ENCODE results near the gene MBNL3.
A peak's percentile ranks its signal among the peaks of the same experiment; 100 is the strongest.

Gene MBNL3

GRCh38 chrX:132413459-132413858, 75.4 kb downstream of the MBNL3 start:
- DNase-seq = no peak

DNA sequence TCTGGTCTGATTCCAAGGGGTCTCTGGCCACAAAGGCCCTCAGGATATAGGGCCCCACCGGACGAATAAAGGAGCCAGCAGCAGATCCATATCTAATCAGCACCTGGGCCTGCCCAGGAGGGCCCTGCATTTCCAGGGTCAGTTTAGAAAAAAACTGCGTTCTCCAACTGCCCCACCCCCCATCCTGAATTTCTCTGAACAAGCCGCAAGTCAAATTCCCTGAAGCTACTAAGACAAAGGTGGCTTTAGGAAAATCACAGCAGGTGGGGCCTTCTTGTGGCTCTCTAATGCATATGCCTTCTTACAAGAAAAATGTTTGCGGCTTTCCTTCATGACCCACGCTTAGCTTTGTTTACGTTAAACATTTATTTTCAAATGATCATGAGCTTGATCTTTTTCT, 76.6 kb downstream of the MBNL3 start:
- DNase-seq = no peak

DNA sequence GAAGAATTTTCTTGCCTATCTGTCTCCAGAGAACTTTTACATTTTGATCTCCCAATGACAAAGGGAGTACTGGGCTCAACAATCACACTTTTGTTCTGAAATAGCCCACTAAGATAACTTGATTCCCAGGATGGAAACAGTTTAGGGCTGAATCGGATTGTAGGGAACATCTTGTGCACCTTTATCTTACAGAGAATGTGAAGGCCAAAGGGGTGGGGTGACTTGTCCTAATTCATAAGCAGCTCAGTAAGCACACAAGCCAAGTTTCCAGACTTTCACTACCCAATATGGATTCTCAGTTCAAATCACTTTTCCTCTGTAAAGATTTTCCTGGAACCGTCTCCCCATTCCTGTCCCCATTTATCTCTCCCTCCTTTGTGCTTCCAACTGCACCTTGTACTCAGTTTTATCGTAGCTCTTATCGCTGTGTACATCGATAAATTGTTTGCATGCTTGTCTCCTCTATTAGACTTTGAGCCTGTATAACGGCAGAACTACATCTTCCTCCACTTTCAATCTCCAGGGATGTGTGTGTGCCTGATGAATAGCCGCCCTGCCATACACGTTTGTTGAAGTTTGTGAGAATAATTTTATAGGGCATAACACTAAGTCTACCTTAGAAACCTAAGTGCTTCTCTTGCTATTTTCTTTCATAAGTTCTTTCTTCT, 77.4 kb downstream of the MBNL3 start:
- no peak for DNase-seq

DNA sequence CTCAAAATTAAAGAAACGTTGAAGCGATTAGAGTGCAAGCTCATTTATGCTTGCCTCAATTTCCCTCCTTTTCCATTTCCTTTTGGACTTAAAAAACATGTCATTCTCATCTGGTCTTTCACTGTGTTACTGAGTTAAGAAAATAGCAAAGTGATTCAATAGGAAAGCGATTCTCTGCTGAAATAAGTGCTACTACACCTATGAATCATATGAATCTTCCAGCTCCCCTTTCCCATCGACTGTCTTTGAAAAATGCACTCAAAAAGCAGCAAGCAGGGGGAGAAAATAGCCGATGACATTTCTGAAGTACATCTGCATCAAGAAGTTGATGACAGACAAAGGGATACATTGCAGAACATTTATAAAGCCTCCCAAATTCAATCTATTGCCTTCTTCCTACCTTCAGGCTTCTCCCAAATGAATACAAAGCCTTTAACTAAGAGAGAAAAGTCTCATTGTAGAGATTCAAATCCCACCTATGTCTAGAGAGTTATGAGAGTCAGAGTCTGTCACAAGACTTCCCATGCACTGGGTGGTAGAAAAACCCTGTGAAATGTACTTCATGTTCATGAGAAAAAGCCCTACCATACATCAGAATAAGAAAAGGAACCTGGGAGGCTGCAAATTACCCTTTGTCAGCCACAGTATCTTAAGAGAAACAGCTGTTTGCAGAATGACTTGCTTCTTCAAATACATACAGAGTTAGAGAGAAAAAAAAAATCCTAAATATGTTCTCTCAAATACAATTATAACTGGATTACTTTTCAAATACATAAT, 78.9 kb downstream of the MBNL3 start:
- DNase-seq = no peak

DNA sequence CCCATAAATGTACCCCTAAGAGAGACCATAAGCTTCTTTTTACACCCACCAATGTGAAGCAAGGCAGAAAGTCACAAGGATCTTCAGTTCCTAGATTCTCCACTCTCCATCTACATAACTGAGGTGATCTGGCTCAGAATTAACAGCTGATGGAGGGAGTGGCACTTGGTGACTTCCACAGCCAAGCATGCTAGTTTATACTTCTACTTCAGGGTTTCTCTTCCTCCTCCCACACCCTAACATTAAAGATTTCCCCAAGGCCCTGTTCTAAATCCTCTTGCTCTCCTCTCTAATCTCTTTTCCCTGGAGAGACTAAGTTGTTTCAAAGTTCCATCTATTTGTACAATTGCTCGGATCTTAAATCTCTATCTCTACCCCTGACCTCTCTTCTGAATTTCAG, 81.1 kb downstream of the MBNL3 start:
- DNase-seq = no peak

GRCh38 chrX:132406106-132406505, 82.7 kb downstream of the MBNL3 start:
- no peak for DNase-seq

GRCh38 chrX:132404266-132404665, 84.6 kb downstream of the MBNL3 start:
- DNase-seq = no peak

GRCh38 chrX:132401935-132402334, 86.9 kb downstream of the MBNL3 start:
- DNase-seq = peak; percentile 22

GRCh38 chrX:132400706-132401105, 88.1 kb downstream of the MBNL3 start:
- DNase-seq = no peak

GRCh38 chrX:132395645-132396044, 93.2 kb downstream of the MBNL3 start:
- no peak for DNase-seq

- DNase-seq = no peak
Measured at GRCh38 chrX:132395026-132395425, 93.8 kb downstream of the MBNL3 start.

DNA sequence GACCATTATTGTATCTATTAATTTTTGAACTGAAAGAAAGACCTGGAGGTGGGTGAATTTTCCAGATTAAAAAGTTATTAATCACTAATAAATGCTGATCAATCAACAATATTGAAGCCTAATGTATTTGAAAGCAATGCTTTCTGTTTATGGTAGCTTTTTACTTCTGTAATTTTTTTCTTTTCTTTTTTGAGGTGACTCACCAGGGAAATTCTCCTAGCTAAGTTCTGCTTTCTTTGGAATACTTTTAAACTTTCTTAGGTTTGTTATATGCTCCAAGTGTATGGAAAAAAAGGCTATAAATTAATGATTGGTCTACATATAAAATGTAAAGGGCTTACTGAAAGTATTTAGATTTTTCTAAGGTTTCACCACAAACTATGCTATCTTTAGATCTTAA, 94.2 kb downstream of the MBNL3 start:
- no peak for DNase-seq

DNA sequence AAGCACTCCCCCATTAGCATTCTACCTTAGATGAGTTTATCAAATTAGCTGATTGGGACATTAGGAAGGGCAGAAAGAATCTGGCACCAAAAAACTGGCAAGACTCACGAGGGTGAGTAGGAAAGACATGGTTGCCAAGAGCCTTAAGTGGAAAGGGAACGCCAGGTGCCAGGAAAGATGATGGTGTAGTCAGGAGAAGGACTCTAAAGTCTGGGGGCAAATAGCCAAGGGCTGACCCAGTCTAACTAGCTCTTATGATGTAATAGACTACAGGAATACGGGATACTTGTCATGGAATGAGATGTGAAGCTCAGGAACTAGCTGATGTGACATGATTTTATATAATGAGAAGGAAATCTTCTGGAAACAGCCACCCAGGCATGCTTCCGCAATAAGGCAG, 94.8 kb downstream of the MBNL3 start:
- no peak for DNase-seq

GRCh38 chrX:132393485-132393884, 95.4 kb downstream of the MBNL3 start:
- no peak for DNase-seq

DNA sequence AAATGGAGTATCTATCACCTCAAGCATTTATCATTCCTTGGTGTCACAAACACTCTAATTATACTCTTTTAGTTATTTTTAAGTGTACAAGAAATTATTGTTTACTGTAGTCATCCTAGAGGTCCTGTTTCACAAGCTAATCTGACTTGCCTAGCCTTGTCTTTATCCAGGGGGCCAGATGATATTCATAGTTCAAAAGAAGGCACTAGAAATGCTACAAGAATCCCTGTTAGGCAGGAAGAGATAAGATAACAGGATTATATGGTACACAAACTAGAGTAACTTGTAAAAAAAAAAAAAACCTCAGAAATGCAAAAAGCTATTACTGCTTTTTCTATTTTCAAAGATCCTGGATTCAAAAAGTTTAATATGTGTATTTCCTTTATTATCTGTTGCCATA, 95.8 kb downstream of the MBNL3 start:
- peak; percentile 11 for DNase-seq

- DNase-seq = no peak
Measured at GRCh38 chrX:132390792-132391191, 98.0 kb downstream of the MBNL3 start.

GRCh38 chrX:132389480-132389879, 99.4 kb downstream of the MBNL3 start:
- no peak for DNase-seq

- no peak for DNase-seq
Measured at GRCh38 chrX:132388371-132388770, 100.5 kb downstream of the MBNL3 start.

DNA sequence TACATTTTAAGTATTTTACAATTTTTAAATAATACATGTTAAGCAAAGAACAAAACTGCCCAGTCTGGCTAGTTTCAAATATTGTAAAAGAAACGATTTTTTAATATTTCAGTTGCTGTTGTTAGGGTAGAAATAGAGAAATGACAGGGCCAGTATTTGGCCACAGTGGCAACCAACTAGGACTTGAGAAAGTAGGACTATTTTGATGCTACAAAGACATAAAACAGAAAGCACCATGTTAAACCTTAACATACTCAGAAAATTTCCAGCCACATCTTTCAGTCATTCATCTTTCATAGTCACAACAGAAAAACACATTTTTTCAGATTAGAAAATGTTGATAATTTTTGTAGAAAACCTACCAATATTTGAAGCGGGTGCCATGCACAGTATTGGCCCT, 104.5 kb downstream of the MBNL3 start:
- DNase-seq = no peak

- no peak for DNase-seq
Measured at GRCh38 chrX:132382068-132382467, 106.8 kb downstream of the MBNL3 start.

GRCh38 chrX:132378281-132378680, 110.6 kb downstream of the MBNL3 start:
- DNase-seq = no peak

DNA sequence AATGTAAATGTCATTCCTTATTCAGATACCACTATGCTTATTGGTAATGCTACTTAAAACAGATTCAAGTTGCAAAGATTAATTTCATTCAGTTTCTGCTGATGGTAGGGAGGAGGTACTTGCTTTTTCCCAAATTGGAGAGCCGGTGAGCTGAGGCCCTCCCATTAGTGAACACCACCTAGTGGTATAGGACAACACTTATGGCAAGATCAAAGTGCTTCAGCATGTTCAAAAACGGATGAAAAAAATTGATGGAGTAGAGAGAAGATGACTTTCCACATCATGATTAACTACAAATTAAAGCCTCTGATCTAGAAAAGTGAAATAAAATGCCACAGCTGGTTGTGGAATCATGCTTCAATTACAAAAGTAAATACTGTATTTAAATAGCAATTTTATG, 112.9 kb downstream of the MBNL3 start:
- DNase-seq = no peak

GRCh38 chrX:132373610-132374009, 115.2 kb downstream of the MBNL3 start:
- DNase-seq = no peak

GRCh38 chrX:132369617-132370326, 119.1 kb downstream of the MBNL3 start:
- DNase-seq = no peak
